Fibroblast of upper back skin (primary cell): ENCODE measurements around the gene TTC13.
"Not testable (repeated sequence)": the region's sequence is repeated elsewhere in the genome, so short reads cannot be mapped to it uniquely, and the experiment has no call there.

Experiments used
- DNase-seq: peaks from one replicate; pipeline ENCODE4 v3.0.0-alpha.2; 2013

The TTC13 gene

DNA sequence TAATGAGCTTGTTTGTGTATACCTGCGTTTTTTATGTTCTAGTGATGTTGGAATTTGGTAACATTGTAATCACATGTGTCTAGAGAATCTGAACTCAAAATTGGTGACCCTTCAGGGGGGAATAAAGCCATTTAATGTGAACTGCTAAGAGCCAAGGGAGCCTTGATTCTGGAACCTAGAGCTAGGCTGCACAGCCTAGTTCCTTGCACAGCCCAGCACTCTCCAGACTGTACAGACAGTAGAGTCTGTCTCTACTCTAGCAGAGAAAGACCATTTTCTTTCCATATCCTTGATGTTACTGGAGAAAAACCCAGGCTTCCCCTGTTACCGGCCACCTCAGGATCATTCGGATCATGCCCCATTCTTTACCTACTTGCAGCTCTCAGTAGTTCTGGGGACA, 8.8 kb upstream of the TTC13 start:
- DNase-seq = no peak

DNA sequence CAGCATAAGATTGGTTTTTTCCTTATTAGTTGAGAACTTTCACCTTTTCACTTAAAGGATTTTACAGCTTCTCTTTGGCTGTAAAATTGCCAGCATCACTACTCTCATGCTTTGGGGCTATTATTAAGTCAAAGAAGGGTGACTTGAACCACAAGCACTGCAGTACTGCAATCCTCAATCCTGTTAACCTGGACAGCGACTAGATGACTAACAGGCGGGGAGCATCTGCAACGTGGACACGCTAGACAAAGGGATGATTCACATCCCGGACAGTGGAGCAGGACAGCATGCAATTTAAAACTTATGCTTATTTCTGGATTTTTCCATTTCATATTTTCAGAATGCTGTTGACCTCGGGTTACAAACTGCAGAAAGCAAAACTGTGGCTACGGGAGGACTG, 8.3 kb upstream of the TTC13 start:
- DNase-seq = peak; percentile 81

- DNase-seq = no peak
Measured at GRCh38 chr1:230985711-230986110, 7.0 kb upstream of the TTC13 start.

- DNase-seq = not testable (repeated sequence)
Measured at GRCh38 chr1:230984622-230985515, 6.2 kb upstream of the TTC13 start.

DNA sequence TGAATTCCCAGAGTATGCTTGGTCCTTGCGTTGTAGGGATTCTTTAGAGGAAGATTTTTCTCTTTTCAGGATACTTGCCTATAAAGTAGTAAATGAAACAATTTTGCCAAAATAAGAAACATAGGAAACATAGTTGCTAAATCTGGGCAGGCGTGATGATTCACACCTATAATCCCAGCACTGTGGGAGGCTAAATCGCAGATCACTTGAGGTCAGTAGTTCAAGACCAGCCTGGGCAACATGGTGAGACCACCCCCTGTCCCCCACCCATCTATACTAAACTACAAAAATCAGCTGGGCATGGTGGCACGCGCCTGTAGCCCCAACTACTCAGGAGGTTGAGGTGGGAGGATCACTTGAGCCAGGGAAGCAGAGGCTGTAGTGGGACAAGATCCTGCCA, 5.2 kb upstream of the TTC13 start:
- DNase-seq = no peak

- DNase-seq = peak; percentile 70
Measured at GRCh38 chr1:230982696-230983095, 4.0 kb upstream of the TTC13 start.

DNA sequence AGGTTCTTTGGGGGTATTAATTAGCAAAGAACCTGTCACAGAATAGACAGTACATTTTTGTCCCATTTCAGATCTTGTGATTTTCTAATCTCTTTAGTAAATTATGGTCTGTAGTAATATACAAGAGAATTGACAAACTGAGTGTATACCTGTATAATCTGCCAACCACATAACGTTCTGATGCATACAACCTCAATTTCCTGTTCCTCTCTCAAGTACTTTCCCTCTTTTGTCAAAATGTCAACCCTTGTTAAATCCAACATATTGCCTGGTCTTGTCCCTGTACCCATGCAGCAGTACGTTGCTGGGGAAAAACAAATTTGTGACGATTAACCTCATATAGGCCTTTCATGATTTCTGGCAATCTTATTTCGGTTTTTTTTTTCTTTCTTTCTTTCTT, 1.3 kb upstream of the TTC13 start:
- DNase-seq = no peak

DNA sequence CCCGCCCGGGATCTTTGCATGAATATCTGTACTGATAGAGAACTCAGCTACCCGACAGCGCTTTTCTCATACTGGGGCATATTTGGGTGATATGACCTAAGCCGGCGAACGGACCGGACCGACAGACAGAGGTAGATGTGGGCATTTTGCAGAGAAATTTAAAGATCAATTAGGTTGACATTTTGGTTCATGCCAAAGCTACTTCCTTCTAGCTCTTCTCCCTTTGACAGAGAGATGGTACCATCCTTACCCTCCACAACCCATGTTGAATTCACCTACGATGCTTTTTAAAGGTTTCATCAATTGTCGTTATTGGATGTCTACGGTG, 692 bp upstream of the TTC13 start:
- DNase-seq = no peak

- peak; percentile 9 for DNase-seq
Measured at GRCh38 chr1:230977761-230978490, 735 bp downstream of the TTC13 start.

DNA sequence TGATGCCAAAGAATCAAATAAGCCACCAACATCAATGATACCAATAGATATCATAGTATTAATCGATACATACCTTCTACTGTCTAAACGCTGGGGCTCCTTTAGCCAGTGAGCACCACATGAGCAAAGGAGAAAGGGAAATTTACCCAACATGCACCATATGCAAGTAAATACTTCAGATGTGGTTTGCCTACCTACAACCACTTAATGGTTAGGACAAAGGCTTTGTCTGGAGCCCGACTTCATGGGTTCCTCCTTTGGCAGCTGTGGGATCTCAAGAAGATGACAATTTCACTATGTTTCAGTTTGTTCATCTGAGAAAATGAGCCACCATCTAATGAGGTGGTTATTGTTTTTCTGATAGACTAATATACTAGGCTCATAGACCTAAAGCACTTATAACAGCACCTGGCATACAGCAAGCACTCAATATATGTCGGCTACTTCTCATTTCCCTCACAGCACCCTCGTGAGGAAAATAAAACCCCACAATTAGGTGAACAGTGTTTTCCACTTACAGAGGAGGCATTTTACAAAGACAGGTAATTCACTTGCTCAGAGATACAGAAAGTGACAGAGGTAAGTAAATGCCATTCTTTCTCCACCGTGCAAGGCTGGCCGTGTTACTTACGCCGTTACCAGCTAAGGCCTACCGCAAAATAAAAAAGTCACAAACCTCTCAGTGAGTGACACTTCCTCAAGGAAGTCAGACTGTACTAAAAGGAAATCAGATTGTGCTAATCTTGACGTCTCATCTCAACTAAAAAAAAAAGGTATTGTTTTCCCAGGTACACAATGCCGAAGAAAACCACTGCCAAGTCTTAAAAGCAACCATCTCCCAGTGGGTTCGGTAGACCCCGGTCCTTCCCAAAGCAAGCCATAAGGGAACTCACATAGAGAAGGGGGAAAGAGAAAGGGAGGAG, 1.6 kb downstream of the TTC13 start:
- DNase-seq = no peak

DNA sequence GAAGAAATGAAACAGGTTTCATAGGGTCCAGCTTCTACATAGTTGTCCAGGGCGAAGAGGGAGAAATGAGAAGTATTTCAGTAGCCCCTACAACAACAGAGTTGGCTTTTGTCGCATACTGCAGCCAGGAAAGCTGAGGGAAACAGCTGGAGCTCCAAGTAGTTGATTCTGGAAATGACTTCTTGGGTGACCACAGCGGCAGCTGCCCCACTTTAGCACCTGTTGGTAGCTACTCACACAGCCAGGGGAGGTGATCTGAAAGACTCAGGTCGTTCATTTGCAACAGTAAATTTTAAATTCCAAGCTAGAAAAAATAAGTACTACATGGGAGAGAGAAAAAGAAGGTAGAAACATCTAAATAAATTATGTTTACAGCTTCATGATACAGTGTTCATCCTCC, 2.3 kb downstream of the TTC13 start:
- no peak for DNase-seq

GRCh38 chr1:230975636-230976035, 3.0 kb downstream of the TTC13 start:
- DNase-seq = no peak

DNA sequence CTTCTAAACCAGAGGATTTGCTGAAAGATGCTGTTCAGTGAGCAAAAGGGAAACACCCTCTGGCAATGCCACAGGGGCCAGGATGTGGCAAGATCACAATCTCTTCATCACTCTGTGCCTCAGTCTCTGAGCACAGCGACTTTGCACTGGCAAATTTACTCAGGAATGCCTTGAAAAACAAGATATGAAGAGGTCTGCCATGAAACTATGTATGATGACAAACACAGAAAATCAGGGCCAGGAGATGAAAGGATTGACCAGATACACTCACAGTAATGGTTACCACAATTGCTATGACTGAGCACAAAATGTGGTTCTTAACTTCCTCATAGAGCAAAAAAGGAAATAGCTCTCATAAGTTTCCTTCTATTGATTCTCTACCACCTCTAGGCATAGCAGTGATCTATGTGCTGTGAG, 5.8 kb downstream of the TTC13 start:
- DNase-seq = peak; percentile 33

- no peak for DNase-seq
Measured at GRCh38 chr1:230971771-230972170, 6.9 kb downstream of the TTC13 start.

- no peak for DNase-seq
Measured at GRCh38 chr1:230970432-230970831, 8.2 kb downstream of the TTC13 start.

DNA sequence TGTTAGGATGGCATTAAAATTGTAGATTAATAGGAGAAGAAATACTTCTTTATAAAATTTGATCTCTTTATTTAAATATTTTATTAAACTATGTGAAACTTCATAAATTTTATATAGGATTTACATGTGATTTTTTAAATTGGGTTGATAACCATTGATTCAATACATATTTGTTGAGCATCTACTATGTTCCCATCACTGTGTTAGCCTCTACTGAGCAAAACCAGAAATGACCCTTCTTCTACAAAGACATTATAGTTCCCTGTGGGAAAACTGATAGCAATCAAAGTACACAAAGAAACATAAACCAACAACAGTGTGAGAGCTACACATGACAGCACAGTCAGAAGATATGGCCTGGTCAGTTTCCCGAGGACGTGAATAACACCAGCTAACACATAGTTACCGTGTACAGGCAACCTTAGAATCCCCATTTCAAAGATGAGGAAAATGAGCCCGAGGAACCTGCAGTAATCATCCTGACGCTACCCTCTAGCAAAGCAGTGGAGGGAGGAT, 12.2 kb downstream of the TTC13 start:
- no peak for DNase-seq

- no peak for DNase-seq
Measured at GRCh38 chr1:230965535-230965934, 13.1 kb downstream of the TTC13 start.

- no peak for DNase-seq
Measured at GRCh38 chr1:230964896-230965295, 13.8 kb downstream of the TTC13 start.

DNA sequence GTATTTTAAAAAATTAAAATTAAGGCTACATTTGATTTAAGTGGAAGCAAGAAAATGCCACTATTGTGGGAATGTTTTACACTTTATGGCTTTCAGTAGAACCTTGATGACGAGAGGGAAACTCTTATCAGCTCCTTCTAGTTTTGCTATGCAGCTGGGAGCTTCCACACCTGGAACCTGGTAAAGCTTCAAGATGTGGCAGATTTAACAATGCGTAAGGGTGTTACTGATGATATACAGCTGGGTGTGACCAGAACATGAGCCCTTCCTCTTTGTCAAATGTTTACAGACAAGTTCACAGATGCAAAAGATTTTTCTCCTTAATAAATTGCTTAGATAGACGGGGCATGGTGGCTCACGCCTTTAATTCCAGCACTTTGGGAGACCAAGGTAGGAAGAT, 20.3 kb downstream of the TTC13 start:
- DNase-seq = no peak

DNA sequence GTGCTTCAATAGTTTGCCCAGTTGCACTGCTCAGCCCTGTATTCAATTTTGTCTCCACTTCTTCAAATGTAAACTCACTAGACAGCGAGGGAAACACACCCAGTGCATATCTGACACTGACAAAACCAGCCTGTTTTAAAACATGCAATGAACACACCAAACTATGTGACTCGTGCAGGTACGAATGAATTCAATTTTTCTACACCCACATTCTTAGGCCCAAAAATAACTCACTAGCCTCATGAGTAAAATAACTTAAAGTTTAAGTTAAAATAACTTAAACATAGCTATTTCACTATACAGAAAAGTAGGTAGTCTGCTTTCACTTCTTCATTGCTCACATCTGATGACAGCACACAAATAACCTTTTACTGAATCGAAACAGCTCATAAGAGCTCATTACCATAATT, 21.1 kb downstream of the TTC13 start:
- no peak for DNase-seq

DNA sequence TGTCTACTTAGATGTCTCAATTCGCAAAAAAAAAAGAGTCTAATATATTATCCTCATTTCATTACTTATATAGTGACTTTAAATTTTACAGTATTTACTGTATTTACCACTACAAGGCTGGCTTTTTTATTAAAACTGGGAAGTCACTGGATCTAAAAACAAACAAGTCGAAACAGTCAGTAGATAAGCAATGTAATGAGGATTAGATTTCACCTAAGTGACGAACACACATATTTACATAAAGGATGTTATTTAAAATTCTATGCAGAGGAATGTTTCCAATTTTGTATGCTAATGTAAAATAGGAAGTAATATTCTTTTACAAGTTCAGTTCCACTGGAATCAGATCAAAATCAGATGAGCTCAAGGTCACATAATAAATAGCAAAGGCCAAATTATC, 28.3 kb downstream of the TTC13 start:
- no peak for DNase-seq

DNA sequence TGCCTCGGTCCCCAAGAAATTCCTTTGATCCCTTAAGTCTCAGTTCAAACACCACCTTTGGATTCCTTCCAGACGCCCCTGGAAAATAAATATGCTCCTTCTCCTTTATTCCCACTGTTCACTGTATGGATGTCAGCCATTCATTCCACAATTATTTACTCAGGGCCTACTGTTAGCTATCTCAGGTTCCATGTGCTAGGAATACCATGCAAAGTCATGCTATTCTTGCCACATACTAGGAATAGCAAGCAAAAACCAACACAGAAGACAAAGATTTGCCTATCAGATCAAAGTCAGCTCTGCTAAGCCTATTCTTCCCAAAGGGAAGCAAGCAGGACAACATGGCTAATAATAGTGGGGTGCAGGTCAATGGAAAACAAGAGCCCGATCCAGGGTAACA, 29.8 kb downstream of the TTC13 start:
- no peak for DNase-seq

GRCh38 chr1:230948301-230948700, 30.4 kb downstream of the TTC13 start:
- no peak for DNase-seq
